Sigmoid colon (tissue), 4 donors: ENCODE measurements around the gene HAND1.

Source experiments
- CTCF ChIP-seq, 4 experiments: fragments of 450-650 bp in 3 of 4; fragments of 200-600 bp in 1 of 4; IDR thresholded peaks; one replicate each; pipeline ENCODE4 v1.5.1; 2016 to 2019; ENCODE audit warnings: antibody characterized with exemption in 4 of 4, mild to moderate bottlenecking in 3 of 4, moderate library complexity in 2 of 4
- POLR2A ChIP-seq, 2 donors: fragments of 450-650 bp; IDR thresholded peaks; one replicate each; pipeline ENCODE4 v1.6.1; 2016; ENCODE audit warnings: antibody characterized with exemption in 2 of 2, mild to moderate bottlenecking in 2 of 2, moderate library complexity in 2 of 2
- POLR2AphosphoS5 ChIP-seq, 4 donors: sonication (generic); formaldehyde crosslinking; IDR thresholded peaks; one replicate each; pipeline ENCODE4 v1.6.1; 2017; ENCODE audit warnings: antibody characterized with exemption in 4 of 4

DNA sequence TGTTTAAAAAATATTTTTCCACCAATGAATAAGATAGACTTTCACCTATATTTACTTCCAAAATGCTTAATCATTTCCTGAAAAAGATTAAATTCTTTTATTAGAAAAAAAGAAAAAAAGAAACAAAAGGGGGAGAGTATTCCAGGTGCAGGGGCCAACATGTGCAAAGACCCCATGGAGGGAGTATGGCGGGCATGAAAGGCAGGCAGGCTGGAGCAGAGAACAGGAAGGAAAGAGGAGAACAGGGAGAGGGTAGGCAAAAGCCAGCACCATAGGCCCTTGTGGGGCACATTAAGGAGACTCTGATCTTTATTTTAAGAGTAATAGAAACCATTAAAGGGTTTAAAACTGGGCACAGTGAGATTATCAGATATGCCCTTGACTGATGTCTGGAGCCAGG is 48.7 kb downstream of the HAND1 start:
- TF ChIP-seq CTCF (IDR thresholded peaks at IDR 0.05) (no peak), POLR2AphosphoS5 (IDR thresholded peaks at IDR 0.05) (no peak), POLR2A (IDR thresholded peaks at IDR 0.05) (no peak)
